Endothelial cell of umbilical vein (primary cell): ENCODE data around the gene CCDC88B. TPM values are rescaled to one million over a fixed set of nuclear protein-coding genes. Genes with fewer than 3 reads are reported as not detected.

ENCODE experiments used
- Bru-seq: library from RNA; stranded (reverse); fragments of 400-500 nt; gene quantifications from one replicate; lab custom pipeline; 2021; lab: Mats Ljungman, UMichigan
- BruChase-seq, 2 experiments: library from RNA; stranded (reverse); fragments of 400-500 nt; gene quantifications; one replicate each; lab custom pipeline; 2021; lab: Mats Ljungman, UMichigan
- BruUV-seq: library from RNA; stranded (reverse); fragments of 400-500 nt; replicated peaks from 2 replicates; lab custom pipeline; 2021; lab: Mats Ljungman, UMichigan
- CTCF ChIA-PET: fragments of 300-600, 350-600 bp; sonication (Branson Sonifier 250); formaldehyde crosslinking; loops from one replicate; lab custom pipeline; 2021; ENCODE audit warnings: antibody characterized with exemption, inconsistent platforms; lab: Charles Lee
- POLR2A ChIA-PET: fragments of 300-600, 350-600 bp; sonication (Branson Sonifier 250); formaldehyde crosslinking; loops from one replicate; lab custom pipeline; 2021; ENCODE audit warnings: antibody characterized with exemption, inconsistent platforms; lab: Charles Lee
- DNase-seq: peaks from one replicate; pipeline ENCODE4 v3.0.0-alpha.2; 2011; ENCODE audit warnings: low read depth, low spot score
- FAIRE-seq: peaks from 2 replicates; lab custom pipeline; 2011; peaks lifted over from hg19 to GRCh38; lab: Jason Lieb, UNC
- H2AFZ ChIP-seq: 2 replicates; pipeline ENCODE4 v1.6.0; 2012; ENCODE audit warnings: low read depth, low read length, control low read depth, inconsistent platforms
- H3K27ac ChIP-seq: 2 replicates; pipeline ENCODE4 v1.5.1; 2011; ENCODE audit warnings: low read depth, mild to moderate bottlenecking, control low read depth, low read length, moderate library complexity; ENCODE audit not compliant: insufficient read depth
- H3K27me3 ChIP-seq, 2 experiments: 2 replicates each; pipeline versions ENCODE4 v1.6.0 to v1.6.1; 2011; ENCODE audit warnings: low read length in 2 of 2, mixed read lengths in 1 of 2; ENCODE audit not compliant: control insufficient read depth in 2 of 2, insufficient read depth in 2 of 2
- H3K36me3 ChIP-seq, 2 experiments: 2 replicates in 1 of 2; 3 replicates in 1 of 2; pipeline ENCODE4 v1.5.1; 2011; ENCODE audit warnings: low read length in 2 of 2, mild to moderate bottlenecking in 1 of 2, moderate library complexity in 1 of 2; ENCODE audit not compliant: control insufficient read depth in 2 of 2, insufficient read depth in 2 of 2; ENCODE audit errors: extremely low read depth in 1 of 2
- H3K4me1 ChIP-seq: 3 replicates; pipeline ENCODE4 v1.5.1; 2011; ENCODE audit warnings: mild to moderate bottlenecking, low read length; ENCODE audit not compliant: control insufficient read depth, insufficient read depth; ENCODE audit errors: extremely low read depth
- H3K4me2 ChIP-seq: 2 replicates; pipeline ENCODE4 v1.6.1; 2011; ENCODE audit warnings: low read length, control low read depth, mixed read lengths; ENCODE audit not compliant: insufficient read depth
- H3K4me3 ChIP-seq, 3 experiments: fragments of 200-600 bp in 1 of 3; sonication (generic), shearing (Covaris generic) in 1 of 3; replicated peaks in 1 of 3; 2 replicates each; pipeline ENCODE4 v1.5.1; 2011 to 2016; ENCODE audit warnings: control low read depth in 3 of 3, low read length in 3 of 3, mild to moderate bottlenecking in 2 of 3, inconsistent platforms in 1 of 3, low read depth in 1 of 3, moderate library complexity in 1 of 3; ENCODE audit not compliant: insufficient read depth in 1 of 3
- H3K79me2 ChIP-seq: 2 replicates; pipeline ENCODE4 v1.6.0; 2012; ENCODE audit warnings: low read length, inconsistent platforms; ENCODE audit not compliant: control insufficient read depth, insufficient read depth
- H3K9ac ChIP-seq: replicated peaks from 2 replicates; pipeline ENCODE3; 2011; ENCODE audit warnings: low read length, control low read depth; ENCODE audit not compliant: insufficient read depth; ENCODE audit errors: extremely low read depth
- H3K9me1 ChIP-seq: replicated peaks from 3 replicates; pipeline ENCODE4 v1.6.0; 2011; ENCODE audit warnings: mild to moderate bottlenecking, low read length; ENCODE audit not compliant: control insufficient read depth, insufficient read depth; ENCODE audit errors: extremely low read depth
- H3K9me3 ChIP-seq: replicated peaks from 2 replicates; pipeline ENCODE4 v1.5.1; 2012; ENCODE audit warnings: low read length, inconsistent platforms; ENCODE audit not compliant: control insufficient read depth, insufficient read depth
- H4K20me1 ChIP-seq: replicated peaks from 2 replicates; pipeline ENCODE3; 2011; ENCODE audit warnings: mild to moderate bottlenecking, low read length; ENCODE audit not compliant: control insufficient read depth, insufficient read depth; ENCODE audit errors: extremely low read depth
- CTCF ChIP-seq, 2 donors: IDR thresholded peaks; 1 replicate in 1 of 2; 2 replicates in 1 of 2; pipeline ENCODE4 v1.5.1; 2011; ENCODE audit warnings: low read length in 2 of 2, mild to moderate bottlenecking in 2 of 2, moderate library complexity in 2 of 2, control low read depth in 1 of 2, inconsistent platforms in 1 of 2, low read depth in 1 of 2; ENCODE audit not compliant: insufficient read depth in 1 of 2; ENCODE audit errors: extremely low read depth in 1 of 2
- EZH2 ChIP-seq: IDR thresholded peaks from 2 replicates; pipeline ENCODE4 v1.6.1; 2012; ENCODE audit warnings: borderline replicate concordance, low read depth, mild to moderate bottlenecking, moderate library complexity, low read length, inconsistent platforms; ENCODE audit not compliant: severe bottlenecking
- FOS ChIP-seq: IDR thresholded peaks from 2 replicates; pipeline ENCODE4 v1.6.1; 2011; ENCODE audit warnings: mild to moderate bottlenecking, low read length, moderate library complexity, borderline replicate concordance; ENCODE audit not compliant: insufficient read depth
- GATA2 ChIP-seq: IDR thresholded peaks from 2 replicates; pipeline ENCODE4 v1.7.0; 2011; ENCODE audit warnings: low read depth, mild to moderate bottlenecking, moderate library complexity, mixed read lengths, low read length; ENCODE audit not compliant: insufficient read length, insufficient read depth
- JUN ChIP-seq: IDR thresholded peaks from 2 replicates; pipeline ENCODE4 v1.6.1; 2011; ENCODE audit warnings: borderline replicate concordance, low read depth; ENCODE audit not compliant: insufficient read length, insufficient read depth
- MAX ChIP-seq: IDR thresholded peaks from 2 replicates; pipeline ENCODE4 v1.6.1; 2011; ENCODE audit not compliant: insufficient read depth, insufficient read length
- MYC ChIP-seq: IDR thresholded peaks from one replicate; pipeline ENCODE4 v1.6.1; 2011; ENCODE audit warnings: mild to moderate bottlenecking, low read depth, low read length
- POLR2A ChIP-seq: IDR thresholded peaks from 2 replicates; pipeline ENCODE4 v1.6.1; 2012; ENCODE audit warnings: low read depth, mild to moderate bottlenecking, control low read depth, low read length
- POLR2AphosphoS5 ChIP-seq: IDR thresholded peaks from 2 replicates; pipeline ENCODE4 v1.6.1; 2012; ENCODE audit warnings: low read depth, mild to moderate bottlenecking, control low read depth, low read length, moderate library complexity; ENCODE audit not compliant: insufficient read depth
- dilution Hi-C: fragments of 300-500 bp; cut with MboI; formaldehyde crosslinking; loops from one replicate; pipeline ENCODE4 v1.15.0; 2019; ENCODE audit warnings: low sequenced_read_pairs; ENCODE audit not compliant: extremely low pct_ligation_motif_present
- intact Hi-C: fragments of 100-400 bp; cut with micrococcal nuclease; formaldehyde crosslinking; loops from one replicate; pipeline ENCODE4 v1.10.0; 2022
- long read RNA-seq: library from polyadenylated mRNA; stranded (forward); transcript quantifications from one replicate; pipeline ENCODE4 v2.0.0, GENCODE V29; 2021
- polyA minus RNA-seq, 3 experiments: library from RNA; depleted of rRNA, polyadenylated mRNA; stranded (reverse); fragments of >200 nt; gene quantifications; 1 replicate in 1 of 3; 2 replicates in 2 of 3; pipeline ENCODE4 v1.2.3, GENCODE V29; 2011
- polyA plus RNA-seq, 4 experiments: library from polyadenylated mRNA; depleted of rRNA in 3 of 4; stranded (reverse) in 3 of 4; unstranded in 1 of 4; fragments of >200 nt; gene quantifications; 2 replicates each; pipeline versions ENCODE4 v1.2.1 to v1.2.3, GENCODE V29; 2011 to 2012; ENCODE audit warnings: missing spikeins in 1 of 4
- total RNA-seq: library from RNA; stranded (reverse); gene quantifications from 2 replicates; pipeline ENCODE4 v1.2.3, GENCODE V29; 2021

Gene CCDC88B
- total RNA-seq, result 1.8 TPM in 2 replicates
- 2.7 and 3.7 TPM in 2 replicates for polyA plus RNA-seq
- 2.0 and 2.8 TPM in 2 replicates for polyA plus RNA-seq (2011; cell fraction: cytosol; rRNA removed)
- polyA plus RNA-seq (2011; cell fraction: nucleus; rRNA removed), result 1.1 and 2.2 TPM in 2 replicates
- polyA plus RNA-seq (2012), result 2.4 and 4.3 TPM in 2 replicates
- polyA minus RNA-seq, result 0.23 and 0.73 TPM in 2 replicates
- polyA minus RNA-seq (2011; cell fraction: cytosol; rRNA and poly(A)+ RNA removed), result 5.1 TPM
- polyA minus RNA-seq (2011; cell fraction: nucleus; rRNA and poly(A)+ RNA removed), result 0.29 and 0.77 TPM in 2 replicates
- percentile 15 among the genes with signal in this experiment for Bru-seq, nascent RNA
- percentile 25 among the genes with signal in this experiment for BruChase-seq, experiment 1, labeled RNA remaining after a 6-hour chase
- BruChase-seq, experiment 2, labeled RNA remaining after a 2-hour chase, result percentile 13 among the genes with signal in this experiment
- long read RNA-seq, partial matches to known transcripts, result 1 of 2 reads
- long read RNA-seq, other reads (novel, unspliced or antisense), result 0 of 2 reads

GRCh38 chr11:64339754-64340408 is at the start of gene CCDC88B:
CCDC88B (plus strand) TSS chr11:64340204; CDS start chr11:64340267, 63 bp downstream.
- no peak for TF ChIP-seq MYC
- no peak for TF ChIP-seq CTCF (IDR thresholded peaks at IDR 0.05; ENCODE audit: extremely low read depth in 1 of 2, insufficient read depth in 1 of 2, low read depth in 1 of 2, low read length in 2 of 2)
- TF ChIP-seq GATA2, result no peak
- TF ChIP-seq JUN, result no peak
- no peak for TF ChIP-seq POLR2A
- TF ChIP-seq MAX, result no peak
- TF ChIP-seq EZH2, result no peak
- no peak for TF ChIP-seq POLR2AphosphoS5
- no peak for TF ChIP-seq FOS
- no peak within 1 kb of the TSS for H3K27ac ChIP-seq
- FAIRE-seq (no peak), DNase-seq (no peak)
- H3K79me2 ChIP-seq, result no peaks in the 10 kb centered on the region
- H3K4me3 ChIP-seq, result no peak within 1 kb of the TSS
- no TSS peak for BruUV-seq
- POLR2A ChIA-PET, result no interaction called here
- no peaks in the 10 kb centered on the region for H3K4me1 ChIP-seq
- no peaks in the 10 kb centered on the region for H3K9me3 ChIP-seq
- no peak within 1 kb of the TSS for H3K9ac ChIP-seq
- CTCF ChIA-PET, result interaction anchor here (3.1 kb wide), 2 partner anchors 8 to 22 kb away, joined by 24 to 27 read pairs; partner anchors contain the start of genes PRDX5 and TRMT112
- H3K4me2 ChIP-seq, result no peak within 1 kb of the TSS
- no peaks in the 10 kb centered on the region for H3K27me3 ChIP-seq
- dilution Hi-C loops, result no loop called here
- H3K36me3 ChIP-seq, result no peaks in the 10 kb centered on the region
- intact Hi-C loops, result no loop called here
- no peaks in the 10 kb centered on the region for H3K9me1 ChIP-seq
- H2AFZ ChIP-seq, result peak within 1 kb of the TSS; percentile 50
- no peaks in the 10 kb centered on the region for H4K20me1 ChIP-seq
